ENCODE measurements around the gene KRTAP10-2.

KRTAP10-2 gene

GRCh38 chr21:44529011-44529421 is 22.3 kb downstream of the KRTAP10-2 start:
- DNase-seq (ENCODE audit: low spot score), result no peak
- no peak overlapping the region for H3K27ac ChIP-seq
- TF ChIP-seq CTCF (IDR thresholded peaks at IDR 0.05), result no peak
- H3K4me3 ChIP-seq, result no peak overlapping the region

GRCh38 chr21:44528634-44528995 is 22.7 kb downstream of the KRTAP10-2 start:
- Histone ChIP-seq H3K4me3 (no peak overlapping the region), H3K27ac (no peak overlapping the region)
- DNase-seq (ENCODE audit: low spot score), result no peak
- no peak for TF ChIP-seq CTCF (IDR thresholded peaks at IDR 0.05)

GRCh38 chr21:44527983-44528633 is 23.2 kb downstream of the KRTAP10-2 start:
- H3K4me3 ChIP-seq, result no peak overlapping the region
- TF ChIP-seq CTCF (IDR thresholded peaks at IDR 0.05), result no peak
- DNase-seq (ENCODE audit: low spot score), result no peak
- H3K27ac ChIP-seq, result no peak overlapping the region

GRCh38 chr21:44527156-44527982 is 23.9 kb downstream of the KRTAP10-2 start:
- TF ChIP-seq CTCF (IDR thresholded peaks at IDR 0.05), result no peak
- Histone ChIP-seq H3K4me3 (no peak overlapping the region), H3K27ac (no peak overlapping the region)
- DNase-seq (ENCODE audit: low spot score), result no peak

- DNase-seq (ENCODE audit: low spot score), result no peak
- TF ChIP-seq CTCF (IDR thresholded peaks at IDR 0.05), result no peak
- H3K27ac ChIP-seq, result no peak overlapping the region
- no peak overlapping the region for H3K4me3 ChIP-seq
These were observed 25.0 kb downstream of the KRTAP10-2 start for GRCh38 chr21:44526096-44526997.

- no peak for TF ChIP-seq CTCF (IDR thresholded peaks at IDR 0.05)
- Histone ChIP-seq H3K27ac (no peak overlapping the region), H3K4me3 (no peak overlapping the region)
- DNase-seq (ENCODE audit: low spot score), result no peak
These were observed 25.8 kb downstream of the KRTAP10-2 start for GRCh38 chr21:44525391-44526095.

All from coronary artery (tissue), 2 donors.